ENCODE results near the gene SHISA8. TPM values are rescaled to one million over a fixed set of nuclear protein-coding genes. Genes with fewer than 3 reads are reported as not detected.

SHISA8 gene
- total and polyA plus RNA-seq, 10 of the 15 experiments (the other 5 are each of a cell fraction or from before 2014, with no cell fraction given) = 0.06 to 10.1 (median 0.25) TPM

DNA sequence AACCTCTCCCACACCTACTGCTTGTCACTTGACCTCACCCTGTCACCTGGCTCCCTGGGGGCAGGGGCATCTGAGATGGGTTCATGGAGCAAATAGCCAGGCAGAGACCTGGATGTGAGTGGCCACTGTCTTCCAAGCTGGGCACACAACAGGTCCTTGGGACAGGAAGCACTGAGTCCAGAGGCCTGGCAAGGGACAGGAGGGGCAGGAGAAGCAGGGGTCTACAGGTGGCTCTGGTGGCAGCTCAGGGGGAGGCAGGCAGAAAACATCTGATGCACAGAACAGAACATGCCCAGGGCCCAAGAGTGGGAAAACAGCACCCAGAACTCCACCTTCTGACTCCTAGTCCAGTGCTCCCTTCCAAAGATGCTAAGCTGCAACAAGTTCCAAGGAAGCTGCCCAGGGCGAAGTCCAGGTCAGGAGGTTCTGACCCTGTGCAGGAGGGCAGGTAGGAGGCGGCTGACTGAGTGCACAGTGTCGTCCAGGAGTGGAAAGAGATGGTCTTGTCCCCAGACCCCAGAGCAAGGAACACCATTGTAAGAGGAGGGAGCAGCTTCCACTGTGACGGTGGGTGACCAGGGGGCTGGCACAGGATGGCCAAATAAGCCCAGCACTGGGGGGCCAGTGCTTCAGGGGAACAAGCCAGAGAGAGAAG lies 8.2 kb upstream of the SHISA8 start:
- SMC1A ChIA-PET (ENCODE audit: uncharacterized antibody, unreplicated experiment) = interaction anchor here (1.1 to 15.4 kb wide), 8 partner anchors 17 to 224 kb away, joined by 3 to 321 read pairs (median 5); partner anchors contain the start of genes CENPM, MEI1, SMIM45 and SREBF2
- 0 out of 4 replicates have a peak, but pooled peaks cover 0 to 9% of the 10 kb centered on the region in 2 experiments for H3K36me3 ChIP-seq (ENCODE audit: control insufficient read depth in 2 of 2, insufficient read depth in 2 of 2, low read length in 1 of 2)
- H3K27ac ChIP-seq (ENCODE audit: control insufficient read depth, insufficient read depth) = peak overlapping the region; percentile 71
- peaks cover 64% of the 10 kb centered on the region for H3K4me1 ChIP-seq (ENCODE audit: control insufficient read depth, insufficient read depth, low read length)
- RAD21 ChIA-PET (ENCODE audit: unreplicated experiment) = interaction anchor here (0.8 to 11.6 kb wide), 10 partner anchors 13 to 176 kb away, joined by 3 to 408 read pairs (median 5); partner anchors contain the start of genes CCDC134, CENPM, SMIM45 and SREBF2
- WGBS (ENCODE audit: insufficient coverage, insufficient replicate concordance, low lambda C conversion rate, missing lambda C conversion rate) = 59% methylated on average over 4 of the region's 4 CpGs
- in situ Hi-C loops (cut with MboI) = no loop called here
- no TSS peak for BruUV-seq (replicated peaks)
- no peak overlapping the region for H2AFZ ChIP-seq (ENCODE audit: control insufficient read depth, low read depth, low read length)
- peaks cover 44% of the 10 kb centered on the region for H3K79me2 ChIP-seq (ENCODE audit: control insufficient read depth, insufficient read depth, low read length)
- peak overlapping the region; percentile 93 for H3K9ac ChIP-seq (ENCODE audit: control insufficient read depth, insufficient read depth, low read length)
- H3K27me3 ChIP-seq (replicated peaks in 1 of 2; ENCODE audit: control insufficient read depth in 2 of 2, insufficient read depth in 2 of 2, low read length in 1 of 2) = no peaks in the 10 kb centered on the region
- peak overlapping the region; percentile 79 for H3K4me2 ChIP-seq (ENCODE audit: control insufficient read depth, insufficient read depth)
- no peaks in the 10 kb centered on the region for H4K20me1 ChIP-seq (ENCODE audit: control insufficient read depth, insufficient read depth)
- CTCF ChIA-PET = interaction anchor here (0.9 to 11.0 kb wide), 9 partner anchors 10 to 226 kb away, joined by 3 to 234 read pairs (median 5); no protein-coding TSS in a partner anchor
- POLR2A ChIA-PET = interaction anchor here (0.5 to 15.3 kb wide), 13 partner anchors 9 to 94 kb away, joined by 3 to 599 read pairs (median 6); partner anchors contain the start of genes CENPM, SHISA8 and SREBF2
- no peaks in the 10 kb centered on the region for H3K9me3 ChIP-seq (replicated peaks; ENCODE audit: control insufficient read depth, insufficient read depth, low read length)
- no peak for ATAC-seq
- intact Hi-C loops (cut with micrococcal nuclease; ENCODE audit: unreplicated experiment) = loop anchor here (5.0 kb wide), 1 partner anchor 91 kb away; the partner anchor contains the start of gene SREBF2
- peak overlapping the region; percentile 58; the same call in 1 of the 2 replicates for H3K4me3 ChIP-seq
- no peak for DNase-seq (ENCODE audit: low read depth, low spot score)
- FAIRE-seq = no peak
- no peak for TF ChIP-seq MEF2A (IDR thresholded peaks at IDR 0.05; ENCODE audit: insufficient read depth, low read depth, low read length)
- TF ChIP-seq CHD1 (IDR thresholded peaks at IDR 0.05; ENCODE audit: low read depth, low read length) = no peak
- TF ChIP-seq ZSCAN29 (IDR thresholded peaks at IDR 0.05) = no peak
- TF ChIP-seq SMC3 (IDR thresholded peaks at IDR 0.05; ENCODE audit: borderline replicate concordance, low read length) = no peak
- TF ChIP-seq, protein P1, sequence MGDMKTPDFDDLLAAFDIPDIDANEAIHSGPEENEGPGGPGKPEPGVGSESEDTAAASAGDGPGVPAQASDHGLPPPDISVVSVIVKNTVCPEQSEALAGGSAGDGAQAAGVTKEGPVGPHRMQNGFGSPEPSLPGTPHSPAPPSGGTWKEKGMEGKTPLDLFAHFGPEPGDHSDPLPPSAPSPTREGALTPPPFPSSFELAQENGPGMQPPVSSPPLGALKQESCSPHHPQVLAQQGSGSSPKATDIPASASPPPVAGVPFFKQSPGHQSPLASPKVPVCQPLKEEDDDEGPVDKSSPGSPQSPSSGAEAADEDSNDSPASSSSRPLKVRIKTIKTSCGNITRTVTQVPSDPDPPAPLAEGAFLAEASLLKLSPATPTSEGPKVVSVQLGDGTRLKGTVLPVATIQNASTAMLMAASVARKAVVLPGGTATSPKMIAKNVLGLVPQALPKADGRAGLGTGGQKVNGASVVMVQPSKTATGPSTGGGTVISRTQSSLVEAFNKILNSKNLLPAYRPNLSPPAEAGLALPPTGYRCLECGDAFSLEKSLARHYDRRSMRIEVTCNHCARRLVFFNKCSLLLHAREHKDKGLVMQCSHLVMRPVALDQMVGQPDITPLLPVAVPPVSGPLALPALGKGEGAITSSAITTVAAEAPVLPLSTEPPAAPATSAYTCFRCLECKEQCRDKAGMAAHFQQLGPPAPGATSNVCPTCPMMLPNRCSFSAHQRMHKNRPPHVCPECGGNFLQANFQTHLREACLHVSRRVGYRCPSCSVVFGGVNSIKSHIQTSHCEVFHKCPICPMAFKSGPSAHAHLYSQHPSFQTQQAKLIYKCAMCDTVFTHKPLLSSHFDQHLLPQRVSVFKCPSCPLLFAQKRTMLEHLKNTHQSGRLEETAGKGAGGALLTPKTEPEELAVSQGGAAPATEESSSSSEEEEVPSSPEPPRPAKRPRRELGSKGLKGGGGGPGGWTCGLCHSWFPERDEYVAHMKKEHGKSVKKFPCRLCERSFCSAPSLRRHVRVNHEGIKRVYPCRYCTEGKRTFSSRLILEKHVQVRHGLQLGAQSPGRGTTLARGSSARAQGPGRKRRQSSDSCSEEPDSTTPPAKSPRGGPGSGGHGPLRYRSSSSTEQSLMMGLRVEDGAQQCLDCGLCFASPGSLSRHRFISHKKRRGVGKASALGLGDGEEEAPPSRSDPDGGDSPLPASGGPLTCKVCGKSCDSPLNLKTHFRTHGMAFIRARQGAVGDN (IDR thresholded peaks at IDR 0.05) = 0 out of 2 replicates have a peak, but pooled peaks have one; percentile 10
- TF ChIP-seq HCFC1 (IDR thresholded peaks at IDR 0.05; ENCODE audit: low read length) = no peak
- TF ChIP-seq, protein P2, sequence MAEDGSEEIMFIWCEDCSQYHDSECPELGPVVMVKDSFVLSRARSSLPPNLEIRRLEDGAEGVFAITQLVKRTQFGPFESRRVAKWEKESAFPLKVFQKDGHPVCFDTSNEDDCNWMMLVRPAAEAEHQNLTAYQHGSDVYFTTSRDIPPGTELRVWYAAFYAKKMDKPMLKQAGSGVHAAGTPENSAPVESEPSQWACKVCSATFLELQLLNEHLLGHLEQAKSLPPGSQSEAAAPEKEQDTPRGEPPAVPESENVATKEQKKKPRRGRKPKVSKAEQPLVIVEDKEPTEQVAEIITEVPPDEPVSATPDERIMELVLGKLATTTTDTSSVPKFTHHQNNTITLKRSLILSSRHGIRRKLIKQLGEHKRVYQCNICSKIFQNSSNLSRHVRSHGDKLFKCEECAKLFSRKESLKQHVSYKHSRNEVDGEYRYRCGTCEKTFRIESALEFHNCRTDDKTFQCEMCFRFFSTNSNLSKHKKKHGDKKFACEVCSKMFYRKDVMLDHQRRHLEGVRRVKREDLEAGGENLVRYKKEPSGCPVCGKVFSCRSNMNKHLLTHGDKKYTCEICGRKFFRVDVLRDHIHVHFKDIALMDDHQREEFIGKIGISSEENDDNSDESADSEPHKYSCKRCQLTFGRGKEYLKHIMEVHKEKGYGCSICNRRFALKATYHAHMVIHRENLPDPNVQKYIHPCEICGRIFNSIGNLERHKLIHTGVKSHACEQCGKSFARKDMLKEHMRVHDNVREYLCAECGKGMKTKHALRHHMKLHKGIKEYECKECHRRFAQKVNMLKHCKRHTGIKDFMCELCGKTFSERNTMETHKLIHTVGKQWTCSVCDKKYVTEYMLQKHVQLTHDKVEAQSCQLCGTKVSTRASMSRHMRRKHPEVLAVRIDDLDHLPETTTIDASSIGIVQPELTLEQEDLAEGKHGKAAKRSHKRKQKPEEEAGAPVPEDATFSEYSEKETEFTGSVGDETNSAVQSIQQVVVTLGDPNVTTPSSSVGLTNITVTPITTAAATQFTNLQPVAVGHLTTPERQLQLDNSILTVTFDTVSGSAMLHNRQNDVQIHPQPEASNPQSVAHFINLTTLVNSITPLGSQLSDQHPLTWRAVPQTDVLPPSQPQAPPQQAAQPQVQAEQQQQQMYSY (CRISPR knock-in tag; IDR thresholded peaks at IDR 0.05) = no peak
- TF ChIP-seq IKZF1 (conservative IDR thresholded peaks at IDR 0.05) = peak; percentile 30; the same call in 1 of the 2 replicates
- no peak for TF ChIP-seq RFX5 (IDR thresholded peaks at IDR 0.05; ENCODE audit: low read depth, low read length)
- TF ChIP-seq POLR2A (IDR thresholded peaks at IDR 0.05; ENCODE audit: low read depth, low read length) = peak; percentile 55; the same call in 1 of the 2 replicates
- 0 out of 2 replicates have a peak, but pooled peaks have one; percentile 14 for TF ChIP-seq WRNIP1 (IDR thresholded peaks at IDR 0.05; ENCODE audit: borderline replicate concordance, low read depth, low read length)
- peak; percentile 53 for TF ChIP-seq POLR2AphosphoS5 (IDR thresholded peaks at IDR 0.05; ENCODE audit: low read length)
- peak; percentile 28; the same call in 1 of the 2 replicates for TF ChIP-seq BACH1 (IDR thresholded peaks at IDR 0.05; ENCODE audit: borderline replicate concordance)
- TF ChIP-seq EP300 (IDR thresholded peaks at IDR 0.05; ENCODE audit: borderline replicate concordance in 1 of 2, control insufficient read depth in 1 of 2, low read depth in 2 of 2, low read length in 2 of 2) = no peak
- peak; percentile 47; the same call in 1 of the 2 replicates for TF ChIP-seq NR2F1 (conservative IDR thresholded peaks at IDR 0.05)
- TF ChIP-seq CBX5 (IDR thresholded peaks at IDR 0.05; ENCODE audit: low read depth) = no peak
